Activated CD4-positive, alpha-beta T cell treated with anti-CD3 and anti-CD28 coated beads, Interleukin-2, amount 50 U/mL, for 16 hours (primary cell): ENCODE data around the gene SOBP.
"Not testable (repeated sequence)": the region's sequence is repeated elsewhere in the genome, so short reads cannot be mapped to it uniquely, and the experiment has no call there.

Source experiments
- DNase-seq: peaks from one replicate; pipeline ENCODE4 v3.0.0-alpha.2; 2020

Gene SOBP

GRCh38 chr6:107524626-107525025 is 34.7 kb downstream of the SOBP start:
- DNase-seq = no peak

GRCh38 chr6:107531868-107532267 is 42.0 kb downstream of the SOBP start:
- DNase-seq = no peak

DNA sequence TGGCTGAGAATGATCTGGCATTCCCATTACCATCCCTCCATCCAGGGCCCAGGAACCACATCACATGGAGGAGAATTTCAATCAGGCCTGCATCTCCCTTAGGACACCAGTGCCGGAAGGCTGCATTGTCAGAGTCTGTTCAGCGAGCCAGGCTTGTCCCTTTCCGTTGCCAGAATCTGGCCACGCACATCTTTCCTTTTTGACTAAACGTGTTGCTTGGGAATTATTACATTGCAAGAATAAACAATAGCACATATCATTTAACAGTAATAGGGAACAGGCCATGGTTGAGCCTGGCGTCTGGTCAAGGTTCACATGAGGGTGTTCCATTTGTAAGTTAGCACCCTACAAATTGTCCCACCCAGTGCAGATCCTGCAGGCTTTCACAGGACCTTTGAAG is 42.8 kb downstream of the SOBP start:
- no peak for DNase-seq

DNA sequence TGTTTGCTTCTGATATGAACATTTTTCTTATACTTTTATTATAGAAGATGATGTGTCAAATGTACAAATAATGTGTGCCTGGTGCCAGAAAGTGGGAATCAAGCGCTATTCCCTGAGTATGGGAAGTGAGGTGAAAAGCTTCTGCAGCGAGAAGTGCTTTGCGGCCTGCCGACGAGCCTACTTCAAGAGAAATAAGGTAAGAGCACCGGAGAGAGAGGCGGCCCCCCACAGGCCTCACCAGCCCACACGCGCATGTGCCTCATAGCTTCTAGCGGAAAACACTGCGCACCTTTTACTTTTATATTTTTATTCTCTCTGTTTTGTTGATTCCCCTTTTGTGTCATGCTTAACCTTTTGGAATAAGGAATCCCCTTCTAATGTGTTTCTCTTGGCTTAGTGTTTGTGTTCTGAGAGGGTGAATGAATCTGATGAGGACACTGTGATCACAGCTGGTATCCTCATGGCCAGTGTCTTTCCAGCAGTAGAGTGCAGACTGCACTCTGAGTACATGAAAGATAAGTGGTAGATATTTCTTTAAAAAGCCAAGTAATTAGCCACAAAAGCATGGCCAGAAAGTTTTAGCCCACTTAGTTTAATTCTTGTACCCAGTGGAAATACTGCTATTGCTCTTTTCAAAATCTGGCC is 43.6 kb downstream of the SOBP start:
- no peak for DNase-seq

GRCh38 chr6:107534571-107535141 is 44.7 kb downstream of the SOBP start:
- no peak for DNase-seq

- no peak for DNase-seq
These were observed 45.7 kb downstream of the SOBP start for GRCh38 chr6:107535626-107536025.

- DNase-seq = no peak
These were observed 46.5 kb downstream of the SOBP start for GRCh38 chr6:107536180-107536961.

DNA sequence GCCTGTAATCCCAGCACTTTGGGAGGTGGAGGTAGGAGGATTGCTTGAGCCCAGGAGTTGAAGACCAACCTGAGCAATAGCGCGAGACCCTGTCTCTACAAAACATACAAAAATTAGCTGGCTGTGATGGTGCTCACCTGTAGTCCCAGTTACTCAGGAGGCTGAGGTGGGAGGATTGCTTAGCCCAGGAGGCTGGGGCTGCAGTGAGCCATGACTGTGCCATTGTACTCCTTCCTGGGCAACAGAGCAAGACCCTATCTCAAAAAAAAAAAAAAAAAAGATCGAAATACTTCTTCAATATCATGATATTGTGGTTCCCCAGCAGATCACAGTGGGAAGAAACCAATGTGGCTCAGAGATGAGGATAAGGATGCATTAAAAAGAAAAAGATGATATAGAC is 47.6 kb downstream of the SOBP start:
- no peak for DNase-seq

DNA sequence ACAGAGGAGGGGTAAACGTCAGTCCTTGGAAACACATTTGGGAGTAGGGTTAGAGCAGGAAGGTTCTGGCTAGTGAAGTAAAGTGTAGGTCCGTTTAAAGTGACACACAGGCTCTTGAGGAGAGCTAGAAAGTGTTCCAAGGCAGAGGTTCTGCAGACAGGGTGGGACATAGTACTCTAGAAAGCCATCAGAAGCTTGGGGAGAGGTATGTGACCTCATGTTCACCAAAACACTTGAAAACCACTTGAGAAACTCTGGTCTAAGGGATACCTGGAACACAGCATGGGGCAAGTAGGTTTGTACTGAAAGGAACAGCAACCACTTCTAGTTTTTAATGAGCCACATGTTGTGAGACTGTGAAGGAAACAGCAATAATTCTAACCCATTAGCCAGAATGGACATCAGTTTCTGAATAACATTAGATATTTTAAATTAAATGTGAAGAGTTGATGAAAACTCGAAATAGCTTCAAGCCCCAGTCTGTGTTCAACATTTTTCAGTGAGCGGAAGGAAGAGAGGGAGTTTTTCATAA is 49.0 kb downstream of the SOBP start:
- DNase-seq = no peak

DNA sequence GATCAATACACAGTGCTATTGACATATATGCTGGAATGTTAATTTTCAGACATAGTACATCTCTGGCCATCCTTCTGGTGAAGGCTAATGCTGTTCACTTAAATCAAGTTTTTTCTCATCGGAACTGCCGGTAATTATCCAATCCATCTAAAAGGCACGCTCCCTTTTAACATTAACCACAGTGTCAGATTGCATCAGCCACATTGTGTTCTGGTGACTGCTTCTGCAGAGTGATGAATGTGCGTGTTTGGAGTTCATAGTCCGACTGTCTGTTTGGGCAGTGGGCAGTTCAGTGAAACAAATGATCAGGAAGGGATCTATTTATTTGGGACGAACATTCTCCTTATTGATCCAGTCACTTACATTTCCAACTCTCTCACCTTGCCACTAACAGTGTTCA is 49.5 kb downstream of the SOBP start:
- DNase-seq = no peak

DNA sequence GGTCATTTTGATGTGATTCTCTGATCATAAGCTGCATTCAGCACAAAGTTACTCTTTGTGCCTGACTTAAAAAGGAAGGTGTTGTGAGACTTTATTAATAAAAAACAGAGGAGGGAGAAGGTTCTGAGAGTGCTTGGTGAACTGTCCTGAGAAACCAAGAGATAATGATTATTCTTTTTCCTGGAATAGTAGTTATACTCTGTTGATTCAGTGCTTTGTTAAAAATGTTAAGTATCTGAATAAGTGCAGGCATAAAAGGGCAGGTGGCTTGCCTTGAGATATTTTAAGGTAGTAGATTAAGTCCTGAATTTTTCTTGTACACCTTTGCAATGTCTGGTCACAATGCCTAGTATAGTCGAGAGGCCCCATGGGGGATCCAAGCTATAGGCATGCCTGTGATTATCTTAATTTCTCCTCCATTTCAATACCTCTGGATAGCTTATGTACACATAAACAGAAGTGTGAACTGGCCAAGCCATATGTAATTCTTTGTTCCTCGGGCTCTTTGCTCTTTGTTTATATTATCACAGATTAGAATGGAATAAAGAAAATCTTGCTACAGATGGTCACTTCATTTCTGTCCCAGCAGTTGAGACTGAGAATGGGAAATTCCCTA is 50.0 kb downstream of the SOBP start:
- no peak for DNase-seq

DNA sequence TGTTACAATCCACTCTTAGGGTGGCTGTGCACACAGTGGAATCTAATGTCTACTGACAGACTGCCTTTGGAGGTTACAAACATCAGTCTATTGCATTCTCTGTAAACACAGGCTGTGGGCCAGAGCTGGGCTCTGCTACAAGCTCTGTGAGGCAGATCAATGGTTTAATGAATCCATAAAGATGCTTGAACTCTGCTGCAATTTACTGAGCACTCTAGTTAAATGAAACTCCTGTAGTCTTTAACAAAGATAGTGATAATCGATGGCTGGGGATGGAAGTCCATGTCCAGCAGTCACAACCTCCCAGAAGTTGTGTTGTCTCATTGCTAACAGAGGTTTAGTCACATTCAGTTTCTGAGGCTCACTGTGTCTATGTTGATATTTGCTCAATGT is 50.5 kb downstream of the SOBP start:
- DNase-seq = no peak

DNA sequence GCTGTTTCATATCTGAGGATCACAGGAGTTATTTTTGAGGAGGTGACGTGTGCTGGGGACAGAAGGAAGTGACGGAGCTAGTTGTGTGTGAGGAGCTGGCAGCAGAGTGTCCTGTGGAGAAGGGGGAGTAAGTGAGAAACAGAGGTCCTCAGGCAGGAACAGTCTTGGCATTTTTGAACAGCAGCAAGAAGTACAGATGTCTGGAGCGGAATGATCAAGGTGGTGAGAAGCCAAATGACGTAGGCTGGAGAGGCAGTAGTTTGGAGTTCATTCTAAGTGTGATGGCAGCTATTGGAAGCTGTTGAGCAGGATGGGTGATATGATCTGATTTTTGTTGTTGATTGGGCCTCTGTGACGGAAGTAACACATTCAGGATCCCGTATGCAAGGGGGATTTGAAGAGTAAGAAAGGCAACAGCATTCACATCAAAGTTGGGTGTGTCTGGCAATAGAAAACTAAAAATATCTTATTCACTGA is 52.3 kb downstream of the SOBP start:
- DNase-seq = no peak

GRCh38 chr6:107543088-107543487 is 53.2 kb downstream of the SOBP start:
- no peak for DNase-seq

GRCh38 chr6:107543567-107543966 is 53.6 kb downstream of the SOBP start:
- no peak for DNase-seq

GRCh38 chr6:107545763-107546162 is 55.8 kb downstream of the SOBP start:
- DNase-seq = no peak

GRCh38 chr6:107546691-107547450 is 57.0 kb downstream of the SOBP start:
- DNase-seq = no peak

DNA sequence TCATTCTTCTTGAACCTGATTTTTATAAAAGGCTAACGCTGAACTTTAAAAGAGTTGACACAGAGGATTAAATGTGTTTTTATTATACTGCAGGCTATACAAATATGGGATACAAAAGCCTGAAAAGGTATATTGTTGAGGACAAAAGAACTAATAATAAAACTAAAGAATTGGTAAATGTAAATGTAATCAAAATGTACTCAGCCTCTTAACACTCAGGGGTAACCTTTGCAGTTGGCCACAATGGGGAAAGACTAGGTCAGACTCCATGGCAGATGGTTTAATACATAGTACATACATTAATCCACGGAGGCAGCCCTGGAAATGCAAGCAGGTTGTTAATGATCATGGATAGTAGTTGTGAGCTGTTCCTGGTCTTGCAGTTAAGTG is 57.5 kb downstream of the SOBP start:
- no peak for DNase-seq

- no peak for DNase-seq
These were observed 60.4 kb downstream of the SOBP start for GRCh38 chr6:107550241-107550840.

- no peak for DNase-seq
These were observed 61.0 kb downstream of the SOBP start for GRCh38 chr6:107550906-107551305.

DNA sequence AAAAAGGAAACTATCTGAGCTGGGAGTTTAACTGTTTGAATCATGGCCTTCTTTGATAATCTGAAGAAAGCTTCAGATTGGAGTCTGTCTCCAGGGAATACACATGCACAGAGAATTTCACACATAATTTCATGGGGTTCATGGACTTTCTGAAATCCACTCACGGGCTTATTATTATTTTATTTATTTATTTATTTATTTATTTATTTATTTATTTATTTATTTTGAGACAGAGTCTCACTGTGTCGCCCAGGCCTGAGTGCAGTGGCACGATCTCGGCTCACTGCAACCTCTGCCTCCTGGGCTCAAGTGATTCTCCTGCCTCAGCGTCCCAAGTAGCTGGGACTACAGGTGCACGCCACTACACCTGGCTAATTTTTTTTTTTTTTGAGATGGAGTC is 63.2 kb downstream of the SOBP start:
- DNase-seq = not testable (repeated sequence)

GRCh38 chr6:107554326-107554725 is 64.4 kb downstream of the SOBP start:
- DNase-seq = no peak
